ENCODE results near the gene B3GLCT.

GRCh38 chr13:31242916-31243315, 43.1 kb downstream of the B3GLCT start:
- TF ChIP-seq EZH2 (IDR thresholded peaks at IDR 0.05; ENCODE audit: insufficient read depth, poor library complexity, severe bottlenecking) (no peak), EZH2phosphoT487 (IDR thresholded peaks at IDR 0.05; ENCODE audit: insufficient read depth, low read depth) (no peak)

Data from GM23248 (cell line).